ENCODE measurements around the gene PROCA1.

PROCA1 gene, protein sequence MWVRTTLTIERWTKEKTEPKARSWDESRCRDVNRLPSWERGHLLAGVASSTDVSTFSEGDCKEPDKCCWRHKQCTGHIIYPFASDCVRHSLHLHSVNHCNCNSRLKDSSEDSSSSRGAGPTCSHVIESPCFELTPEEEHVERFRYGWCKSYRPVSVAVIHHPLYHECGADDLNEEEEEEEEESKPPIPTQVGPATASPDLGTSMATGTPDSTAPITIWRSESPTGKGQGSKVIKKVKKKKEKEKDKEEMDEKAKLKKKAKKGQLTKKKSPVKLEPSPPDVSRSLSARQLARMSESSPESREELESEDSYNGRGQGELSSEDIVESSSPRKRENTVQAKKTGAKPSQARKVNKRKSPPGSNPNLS

DNA sequence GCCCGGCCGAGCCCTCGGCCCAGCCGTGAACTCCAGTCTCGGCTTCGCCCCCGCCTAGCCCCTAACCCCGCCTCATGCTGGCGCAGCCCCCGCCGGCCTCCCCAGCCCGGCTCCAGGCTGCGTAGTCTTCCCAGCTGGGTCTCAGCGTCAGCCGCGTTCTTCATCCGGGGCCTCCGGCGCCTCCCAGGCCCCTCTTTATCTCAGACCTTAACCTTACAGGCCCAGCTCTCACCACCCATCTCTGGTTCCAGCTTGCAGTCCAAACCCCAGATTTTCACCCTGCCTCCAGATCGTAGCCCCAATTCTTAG lies at the start of gene PROCA1:
PROCA1 (minus strand) TSS at position 166 of the 309 bp plus-strand sequence. CDS start 228 bp downstream, outside the sequence.
- DNase-seq (ENCODE audit: extremely low read depth in 1 of 2, low read depth in 1 of 2): no peak

DNA sequence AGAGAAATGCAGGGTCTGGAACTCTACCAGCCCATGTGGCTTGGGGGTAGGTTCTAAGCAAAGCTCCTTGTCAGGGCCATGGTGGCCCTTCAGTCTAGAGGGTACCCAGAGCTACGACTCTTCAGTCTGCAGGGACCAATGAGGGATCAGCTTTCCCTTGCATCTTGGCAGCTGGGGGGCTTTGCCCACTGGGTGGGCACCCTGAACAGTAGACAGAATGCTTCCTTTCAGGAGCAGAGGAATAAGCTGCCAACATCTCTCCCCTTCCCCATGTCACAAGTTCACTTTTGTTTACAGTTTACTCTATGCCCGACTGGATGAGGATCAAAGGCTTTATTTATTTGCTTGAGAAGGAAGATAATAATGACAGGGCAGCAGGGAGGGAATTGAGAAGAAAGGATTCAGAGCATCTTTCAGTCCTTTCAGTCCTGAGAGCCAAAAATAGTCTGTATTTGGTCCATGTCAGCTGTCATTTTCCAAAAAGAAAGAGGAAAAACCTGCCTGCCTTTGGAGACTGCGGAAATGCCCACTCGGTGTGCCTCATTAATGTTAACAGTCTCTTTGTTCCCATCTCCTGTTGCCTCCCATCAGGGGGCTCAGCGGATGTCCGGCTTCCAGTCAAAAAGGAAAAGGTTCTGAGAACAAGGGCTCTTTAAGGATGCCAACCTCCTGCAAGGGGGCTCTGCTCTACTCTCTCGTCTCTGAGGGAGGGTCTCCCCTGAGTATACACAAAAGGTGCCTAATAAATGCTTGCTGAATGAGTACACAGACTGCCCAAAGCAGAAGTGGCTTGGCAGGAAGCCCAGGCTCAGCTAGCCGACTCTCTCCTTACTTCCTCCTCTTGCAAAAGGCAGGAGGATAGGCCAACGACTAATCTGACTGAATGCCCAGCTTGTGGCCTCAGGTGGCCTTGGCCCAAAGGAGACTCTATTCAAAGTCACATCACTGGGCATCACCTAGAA lies 49.2 kb upstream of the PROCA1 start:
- no peak for DNase-seq (ENCODE audit: extremely low read depth in 1 of 2, low read depth in 1 of 2)

DNA sequence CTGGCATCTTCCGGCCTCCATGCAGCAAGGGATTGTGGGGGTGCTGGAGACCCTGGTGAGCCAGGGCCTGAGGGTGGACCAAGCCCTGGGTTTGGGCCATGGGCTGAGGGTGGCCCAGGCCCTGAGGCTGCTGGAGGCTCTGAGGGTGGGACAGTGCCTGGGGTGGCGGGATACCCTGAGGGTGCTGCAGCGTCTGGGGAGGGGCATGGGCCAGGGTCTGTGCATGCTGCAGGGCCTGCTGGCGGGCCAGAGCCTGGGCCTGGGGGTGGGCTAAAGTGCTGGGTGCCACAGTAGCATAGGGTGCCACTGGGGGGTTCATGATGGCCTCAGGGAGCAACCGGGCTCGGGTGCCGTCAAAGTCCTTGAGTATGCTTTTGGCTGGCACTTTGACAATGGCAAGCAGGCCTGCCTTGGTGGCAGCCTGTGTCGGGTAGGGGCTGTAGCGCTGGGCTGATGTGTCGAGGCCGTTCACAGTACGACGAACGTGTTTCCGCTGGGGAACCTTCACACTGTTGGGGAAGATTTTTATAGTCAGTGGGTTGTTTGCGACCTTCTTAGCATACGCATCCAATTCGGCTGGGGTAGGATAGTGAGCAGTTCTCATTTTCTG lies 47.7 kb upstream of the PROCA1 start:
- no peak for DNase-seq (ENCODE audit: extremely low read depth in 1 of 2, low read depth in 1 of 2)

DNA sequence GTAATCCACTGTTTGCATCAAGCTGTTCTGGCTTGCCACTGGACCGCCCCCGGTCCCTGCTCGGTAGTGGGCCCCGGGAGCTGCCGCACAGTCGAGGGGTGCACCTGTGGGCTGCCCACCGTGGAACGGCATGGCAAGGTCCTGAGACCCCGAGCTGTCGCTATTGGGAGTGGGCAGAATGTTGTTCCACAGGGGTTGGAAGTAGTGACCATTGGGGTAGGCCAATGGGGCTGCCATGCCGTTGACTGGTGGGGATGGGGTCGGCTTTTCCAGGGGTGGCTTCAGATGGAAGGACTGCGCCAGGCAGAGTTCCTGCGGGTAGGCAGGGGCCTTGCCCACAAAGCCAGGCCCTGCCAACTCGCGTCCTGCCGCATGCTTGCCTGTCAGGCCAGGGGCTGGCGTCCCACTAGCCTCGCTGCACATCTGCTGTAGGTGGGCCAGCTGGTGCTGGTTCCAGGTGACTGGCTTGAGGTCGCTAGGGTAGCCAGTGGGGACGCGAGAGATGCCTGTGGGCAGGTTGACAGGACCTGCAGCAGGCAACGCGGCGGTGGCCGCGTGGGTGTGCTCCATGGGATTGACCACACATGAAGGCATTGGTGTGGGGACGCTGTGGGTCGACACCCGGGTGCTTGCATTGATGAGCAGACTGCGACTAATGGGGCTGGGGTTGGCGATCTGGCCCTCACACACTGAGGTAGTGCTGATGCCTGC lies 46.9 kb upstream of the PROCA1 start:
- no peak for DNase-seq (ENCODE audit: extremely low read depth in 1 of 2, low read depth in 1 of 2)

DNA sequence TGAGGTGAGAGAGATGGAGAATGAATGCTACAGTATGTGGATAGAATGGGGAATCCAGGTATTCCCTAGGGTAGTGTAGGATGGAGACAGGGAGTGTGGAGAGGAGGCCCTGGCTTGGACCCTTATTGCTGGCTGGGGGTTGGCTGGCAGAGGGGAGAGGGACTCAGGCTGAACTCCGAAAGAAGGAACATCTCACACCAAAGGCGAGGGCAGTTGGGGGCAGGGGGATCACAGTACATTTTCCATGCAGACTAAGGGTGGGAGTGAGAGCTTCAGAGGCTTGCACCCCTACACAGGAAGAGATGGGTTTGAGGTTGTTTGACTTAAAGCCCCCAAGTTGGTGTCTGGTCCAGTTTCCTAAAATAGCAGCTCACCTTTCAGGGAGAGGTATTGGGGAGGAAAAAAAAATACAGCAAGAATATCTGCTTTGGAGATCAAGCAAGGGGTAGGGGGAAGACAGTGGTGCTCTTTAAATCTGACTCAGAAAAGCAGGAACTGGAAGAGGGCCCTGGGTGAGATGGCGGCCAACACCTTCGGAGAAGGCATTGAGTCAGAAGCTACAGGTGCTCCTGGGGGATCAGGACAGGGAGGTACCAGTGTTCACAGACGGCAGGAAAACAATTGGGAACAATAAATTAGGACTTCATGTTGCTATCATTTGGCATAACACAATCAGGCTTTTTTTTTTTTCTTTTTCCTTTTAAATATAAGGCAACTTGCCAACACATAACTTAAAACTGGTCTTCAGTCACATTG lies 44.5 kb upstream of the PROCA1 start:
- no peak for DNase-seq (ENCODE audit: extremely low read depth in 1 of 2, low read depth in 1 of 2)

DNA sequence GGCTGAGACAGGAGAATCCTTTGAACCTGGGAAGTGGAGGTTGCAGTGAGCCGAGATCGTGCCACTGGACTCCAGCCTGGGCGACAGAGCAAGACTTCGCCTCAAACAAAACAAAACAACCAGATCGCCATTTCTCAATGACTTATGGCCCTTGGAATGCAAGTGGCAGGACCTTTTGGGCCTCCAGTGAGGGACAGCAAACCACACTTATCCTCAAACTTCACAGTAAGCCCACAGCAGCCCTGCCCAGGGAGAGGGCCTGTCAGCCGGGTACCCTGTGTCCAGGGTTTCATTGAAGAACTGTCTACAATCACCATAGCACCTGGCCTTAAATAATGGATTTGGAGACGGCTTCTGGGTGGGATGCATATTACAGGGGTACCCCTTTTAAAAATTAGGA lies 43.8 kb upstream of the PROCA1 start:
- DNase-seq (ENCODE audit: extremely low read depth in 1 of 2, low read depth in 1 of 2): no peak

DNA sequence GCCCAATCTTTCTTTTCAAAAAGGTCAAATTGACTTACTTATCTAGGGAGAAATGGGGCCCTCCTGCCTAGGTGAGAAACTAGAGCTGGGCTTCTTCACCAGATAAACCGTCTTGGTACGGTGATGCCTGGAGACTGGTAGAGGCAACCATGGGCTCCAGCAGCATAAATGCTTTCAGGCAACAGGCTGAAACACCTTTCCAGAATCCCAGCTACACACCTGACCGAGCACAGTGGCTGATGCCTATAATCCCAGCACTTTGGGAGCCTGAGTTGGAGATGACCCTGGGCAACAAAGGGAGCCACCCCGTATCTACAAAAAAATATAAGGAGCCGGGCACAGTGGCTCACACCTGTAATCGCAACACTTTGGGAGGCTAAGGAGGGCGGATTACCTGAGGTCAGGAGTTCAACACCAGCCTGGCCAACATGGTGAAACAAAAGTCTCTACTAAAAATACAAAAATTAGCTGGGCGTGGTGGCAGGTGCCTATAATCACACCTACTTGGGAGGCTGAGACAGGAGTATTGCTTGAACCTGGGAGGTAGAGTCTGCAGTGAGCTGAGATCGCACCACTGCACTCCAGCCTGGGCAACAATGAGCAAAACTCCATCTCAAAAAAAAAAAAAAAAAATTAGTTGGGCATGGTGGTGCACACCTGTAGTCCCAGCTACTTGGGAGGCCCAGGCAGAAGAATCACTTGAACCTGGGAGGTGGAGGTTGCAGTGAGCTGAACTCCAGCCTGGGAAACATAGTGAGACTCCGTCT lies 40.1 kb upstream of the PROCA1 start:
- no peak for DNase-seq (ENCODE audit: extremely low read depth in 1 of 2, low read depth in 1 of 2)

DNA sequence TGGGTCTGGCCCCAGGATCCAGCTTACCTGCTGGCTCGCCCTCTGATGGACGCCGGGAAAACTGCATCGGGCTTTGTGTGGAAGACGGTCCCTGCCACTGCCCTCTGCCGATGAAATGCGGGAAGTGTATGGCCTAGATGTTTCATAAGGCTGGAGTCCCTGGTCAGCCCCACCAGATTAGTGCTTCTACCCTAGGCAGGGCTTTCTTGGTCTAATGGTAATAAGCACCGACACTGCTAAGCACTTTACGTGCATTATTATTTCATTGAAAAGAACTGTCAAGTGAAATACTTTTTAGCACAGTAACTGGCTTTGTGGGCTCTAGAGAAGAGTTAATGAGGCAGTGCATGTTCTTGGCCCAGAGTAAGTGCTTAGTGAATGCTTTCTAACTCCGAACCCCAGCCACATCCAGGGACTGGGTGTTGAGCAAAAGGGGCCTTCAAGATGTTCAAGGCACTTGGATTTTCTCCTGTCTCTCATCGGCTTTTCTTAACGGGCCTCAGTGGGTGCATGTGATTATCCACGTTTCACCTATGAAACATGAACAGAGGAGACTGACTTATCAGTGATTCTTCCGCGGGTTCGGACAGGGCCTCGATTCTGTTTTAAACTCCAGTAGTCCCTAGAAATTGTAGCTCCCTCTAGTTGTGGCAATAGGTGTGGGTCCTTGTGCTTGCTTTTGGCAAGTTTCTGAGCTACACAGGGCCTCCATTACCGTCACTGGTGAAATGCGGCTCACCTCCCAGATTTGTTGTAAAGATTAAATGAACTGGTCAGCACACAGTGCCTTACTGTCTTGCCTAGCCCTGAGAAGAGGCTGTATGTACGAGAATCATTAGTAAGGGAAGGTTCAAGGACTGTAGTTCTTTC lies 38.7 kb upstream of the PROCA1 start:
- DNase-seq (ENCODE audit: extremely low read depth in 1 of 2, low read depth in 1 of 2): peak; percentile 61 to 87

DNA sequence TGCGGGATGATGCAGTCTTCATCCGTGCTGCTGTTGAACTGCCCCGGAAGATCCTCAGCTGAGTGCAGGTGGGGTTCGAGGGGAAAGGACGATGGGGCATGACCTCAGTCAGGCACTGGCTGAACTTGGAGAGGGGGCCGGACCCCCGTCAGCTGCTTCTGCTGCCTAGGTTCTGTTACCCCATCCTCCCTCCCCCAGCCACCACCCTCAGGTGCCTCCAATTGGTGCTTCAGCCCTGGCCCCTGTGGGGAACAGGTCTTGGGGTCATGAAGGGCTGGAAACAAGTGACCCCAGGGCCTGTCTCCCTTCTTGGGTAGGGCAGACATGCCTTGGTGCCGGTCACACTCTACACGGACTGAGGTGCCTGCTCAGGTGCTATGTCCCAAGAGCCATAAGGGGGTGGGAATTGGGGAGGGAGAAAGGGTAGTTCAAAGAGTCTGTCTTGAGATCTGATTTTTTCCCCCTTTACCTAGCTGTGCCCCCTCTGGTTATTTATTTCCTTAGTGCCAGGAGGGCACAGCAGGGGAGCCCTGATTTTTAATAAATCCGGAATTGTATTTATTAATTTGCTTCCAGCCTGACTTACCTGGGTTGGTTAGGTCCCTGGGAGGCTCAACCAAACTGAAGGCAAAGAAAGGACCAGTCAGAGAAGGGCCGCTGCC lies 38.0 kb upstream of the PROCA1 start:
- DNase-seq (ENCODE audit: extremely low read depth in 1 of 2, low read depth in 1 of 2): no peak

DNA sequence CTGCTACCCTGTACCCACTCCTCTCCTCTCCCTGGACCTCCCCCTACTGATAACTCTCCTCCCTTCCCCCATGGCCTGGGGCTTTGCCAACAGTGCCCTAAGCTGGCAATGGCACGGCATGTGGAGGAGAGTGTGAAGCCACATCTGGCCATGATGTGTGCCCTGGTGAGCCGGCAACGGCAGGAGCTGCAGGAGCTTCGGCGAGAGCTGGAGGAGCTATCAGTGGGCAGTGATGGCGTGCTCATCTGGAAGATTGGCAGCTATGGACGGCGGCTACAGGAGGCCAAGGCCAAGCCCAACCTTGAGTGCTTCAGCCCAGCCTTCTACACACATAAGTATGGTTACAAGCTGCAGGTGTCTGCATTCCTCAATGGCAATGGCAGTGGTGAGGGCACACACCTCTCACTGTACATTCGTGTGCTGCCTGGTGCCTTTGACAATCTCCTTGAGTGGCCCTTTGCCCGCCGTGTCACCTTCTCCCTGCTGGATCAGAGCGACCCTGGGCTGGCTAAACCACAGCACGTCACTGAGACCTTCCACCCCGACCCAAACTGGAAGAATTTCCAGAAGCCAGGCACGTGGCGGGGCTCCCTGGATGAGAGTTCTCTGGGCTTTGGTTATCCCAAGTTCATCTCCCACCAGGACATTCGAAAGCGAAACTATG lies 37.3 kb upstream of the PROCA1 start:
- no peak for DNase-seq (ENCODE audit: extremely low read depth in 1 of 2, low read depth in 1 of 2)

DNA sequence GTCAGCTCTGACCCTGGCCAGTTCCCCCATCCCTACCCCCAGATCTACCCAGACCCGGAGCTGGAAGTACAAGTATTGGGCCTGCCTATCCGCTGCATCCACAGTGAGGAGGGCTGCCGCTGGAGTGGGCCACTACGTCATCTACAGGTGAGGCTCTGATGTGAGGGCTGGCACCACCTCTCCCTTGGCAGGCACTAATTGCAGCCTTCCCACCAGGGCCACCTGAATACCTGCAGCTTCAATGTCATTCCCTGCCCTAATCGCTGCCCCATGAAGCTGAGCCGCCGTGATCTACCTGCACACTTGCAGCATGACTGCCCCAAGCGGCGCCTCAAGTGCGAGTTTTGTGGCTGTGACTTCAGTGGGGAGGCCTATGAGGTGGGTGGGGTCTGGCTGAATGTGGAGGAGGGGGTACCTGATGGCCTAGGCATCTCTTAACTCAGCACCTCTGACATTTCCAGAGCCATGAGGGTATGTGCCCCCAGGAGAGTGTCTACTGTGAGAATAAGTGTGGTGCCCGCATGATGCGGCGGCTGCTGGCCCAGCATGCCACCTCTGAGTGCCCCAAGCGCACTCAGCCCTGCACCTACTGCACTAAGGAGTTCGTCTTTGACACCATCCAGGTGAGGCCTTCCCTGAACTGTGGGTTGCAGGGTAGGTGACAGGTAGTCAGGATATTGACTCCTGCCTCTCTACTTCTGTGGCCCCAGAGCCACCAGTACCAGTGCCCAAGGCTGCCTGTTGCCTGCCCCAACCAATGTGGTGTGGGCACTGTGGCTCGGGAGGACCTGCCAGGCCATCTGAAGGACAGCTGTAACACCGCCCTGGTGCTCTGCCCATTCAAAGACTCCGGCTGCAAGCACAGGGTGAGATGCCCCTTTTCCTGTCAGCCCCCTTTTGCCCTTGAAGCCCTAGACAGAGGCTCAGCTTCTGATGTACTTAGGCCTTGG lies 36.4 kb upstream of the PROCA1 start:
- DNase-seq (ENCODE audit: extremely low read depth in 1 of 2, low read depth in 1 of 2): no peak

DNA sequence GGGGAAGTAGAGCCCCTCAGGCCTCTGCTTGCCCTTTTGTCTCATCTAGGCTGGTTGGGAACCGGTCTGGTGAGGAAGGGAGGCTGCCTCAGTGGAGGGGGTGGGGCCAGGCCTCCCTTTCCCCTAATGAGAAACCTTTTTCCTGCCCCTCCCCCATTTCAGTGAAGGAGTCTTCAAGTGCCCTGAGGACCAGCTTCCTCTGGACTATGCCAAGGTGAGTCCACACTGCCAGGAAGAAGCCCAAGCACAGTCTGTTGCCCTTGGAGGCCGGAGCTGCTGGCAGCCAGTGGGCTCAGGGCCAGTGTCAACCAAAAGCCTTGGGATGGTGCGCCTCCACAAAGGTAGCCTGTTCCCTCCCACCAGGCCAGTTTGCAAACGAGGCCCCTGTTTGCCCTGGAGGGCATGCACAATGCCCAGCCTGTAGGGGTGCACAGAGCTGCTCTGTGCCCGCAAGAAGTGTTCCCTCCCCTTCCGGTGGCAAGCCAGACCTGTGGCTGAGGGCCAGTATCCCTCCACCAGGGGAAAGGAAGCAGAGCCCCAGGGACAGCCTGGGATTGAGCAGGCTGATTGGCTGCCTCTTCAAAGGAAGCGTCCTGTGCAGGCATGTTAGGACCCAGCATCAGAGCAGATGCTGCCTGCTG lies 35.5 kb upstream of the PROCA1 start:
- no peak for DNase-seq (ENCODE audit: extremely low read depth in 1 of 2, low read depth in 1 of 2)

DNA sequence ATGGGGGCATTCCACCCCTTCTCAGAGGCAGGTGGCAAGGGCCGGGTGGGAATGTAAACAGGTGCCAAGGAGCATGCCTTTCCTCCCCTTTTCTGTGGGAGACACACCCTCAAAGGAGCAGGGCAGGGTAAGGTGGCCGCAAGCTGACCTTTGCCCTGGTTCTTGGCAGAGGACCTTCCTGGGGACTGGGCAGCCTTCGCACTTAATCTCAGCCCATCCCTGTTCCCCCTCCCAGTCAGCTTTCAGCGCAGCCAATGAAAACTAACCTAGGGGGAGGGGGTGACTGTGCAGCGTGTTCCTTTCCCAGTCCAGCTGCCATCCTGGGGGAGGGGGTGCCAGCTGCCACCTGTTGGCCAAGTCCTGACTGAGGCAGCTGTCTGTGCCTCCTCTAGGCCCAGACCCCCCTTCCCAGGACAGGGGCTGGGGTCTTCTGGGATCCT lies 34.9 kb upstream of the PROCA1 start:
- no peak for DNase-seq (ENCODE audit: extremely low read depth in 1 of 2, low read depth in 1 of 2)

DNA sequence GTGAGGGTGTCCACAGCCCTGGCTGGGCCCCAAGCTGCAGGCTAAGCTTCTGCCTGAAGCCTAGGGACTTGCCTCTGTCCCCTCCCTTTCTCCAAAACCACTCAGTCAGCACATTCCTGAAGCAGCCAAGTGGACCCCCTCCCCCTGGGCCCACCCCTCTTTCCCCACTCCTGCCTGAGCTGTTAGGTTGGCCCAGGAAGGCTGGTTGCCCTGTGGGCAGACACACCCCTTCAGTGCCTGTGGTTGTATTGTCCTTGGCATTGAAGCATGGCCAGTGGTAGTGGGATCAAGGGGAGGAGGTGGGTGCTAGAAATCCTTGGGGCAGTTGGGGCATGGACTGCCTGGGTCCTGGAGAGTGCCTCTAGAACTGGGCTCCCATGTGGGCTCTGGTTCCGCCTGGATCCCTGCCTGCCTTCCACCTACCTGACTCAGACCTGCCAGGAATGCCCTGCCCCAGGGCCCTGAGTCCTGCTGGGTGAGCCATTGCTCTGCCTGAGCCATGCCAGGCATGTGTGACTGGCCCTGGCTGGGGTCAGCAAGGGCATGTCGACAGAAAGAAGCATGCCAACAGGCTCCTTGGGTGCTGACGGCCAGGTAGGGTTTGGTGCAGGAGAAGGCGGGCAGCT lies 34.2 kb upstream of the PROCA1 start:
- no peak for DNase-seq (ENCODE audit: extremely low read depth in 1 of 2, low read depth in 1 of 2)

DNA sequence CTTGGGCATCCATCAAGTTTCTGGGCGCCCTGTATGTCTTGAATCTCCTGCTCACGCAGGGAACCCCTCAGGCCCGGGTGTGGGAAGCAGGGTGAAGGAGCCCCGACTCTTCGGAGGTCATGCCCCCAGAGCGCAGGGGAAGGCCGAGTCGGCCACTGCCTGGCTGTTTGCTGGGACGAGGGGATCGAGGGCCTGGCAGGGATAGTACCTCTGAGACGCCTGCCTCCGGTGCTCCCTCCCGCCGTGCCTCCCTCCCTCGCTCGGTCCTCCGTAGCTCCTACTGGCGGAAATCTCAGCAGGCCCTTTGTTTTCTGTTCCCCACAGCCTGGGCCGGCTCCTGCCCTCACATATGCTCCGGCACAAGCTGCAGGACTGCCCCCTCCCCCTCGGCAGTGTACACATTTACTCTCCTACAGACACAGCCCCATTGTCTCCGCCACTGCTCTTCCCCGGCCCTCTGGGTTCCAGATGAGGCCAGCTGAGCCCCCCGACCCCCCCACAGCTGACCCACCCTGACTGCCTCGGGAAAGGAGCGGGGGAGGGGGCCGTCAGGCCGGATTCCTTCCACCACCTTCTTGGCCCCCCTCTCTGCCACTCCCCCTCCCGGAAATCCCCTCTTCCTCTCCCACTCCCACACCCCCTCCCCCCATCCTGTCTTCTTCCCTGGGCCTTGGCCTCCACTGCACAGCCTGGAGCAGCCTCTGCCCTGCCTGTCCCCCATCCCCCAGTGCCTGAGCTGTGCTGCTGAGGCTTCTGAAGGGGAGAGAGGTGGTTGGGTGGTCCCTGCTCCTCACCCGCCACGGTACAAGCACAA lies 33.5 kb upstream of the PROCA1 start:
- DNase-seq (ENCODE audit: extremely low read depth in 1 of 2, low read depth in 1 of 2): no peak
